ENCODE results near the gene DNAJB4. TPM values are rescaled to one million over a fixed set of nuclear protein-coding genes. Genes with fewer than 3 reads are reported as not detected.

The DNAJB4 gene
- total RNA-seq, 1 experiment from 2014 or later, result 26.0 TPM

DNA sequence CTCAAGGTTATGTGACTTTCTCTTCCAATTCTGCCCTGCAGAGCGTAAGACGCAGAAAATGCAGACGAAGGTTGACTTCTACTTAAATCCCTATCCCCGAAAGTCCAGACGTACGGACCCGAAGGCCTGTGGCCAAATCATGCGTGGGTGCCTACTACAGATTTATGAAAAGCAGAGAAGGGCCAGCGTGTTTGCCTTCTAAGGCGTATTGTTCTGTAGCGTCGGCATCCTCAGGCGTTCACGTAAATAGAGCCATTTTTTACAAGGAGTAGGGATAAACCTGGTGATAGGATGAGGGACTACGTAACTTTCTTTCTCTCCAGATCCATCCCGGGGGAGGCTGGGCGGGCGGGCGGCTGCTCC lies 40.8 kb downstream of the DNAJB4 start:
- no peak overlapping the region for H3K27ac ChIP-seq (ENCODE audit: low read depth, low read length)
- no peaks in the 10 kb centered on the region for H3K4me1 ChIP-seq (ENCODE audit: control insufficient read depth in 1 of 2, insufficient read depth in 2 of 2, low read length in 2 of 2)
- H3K9ac ChIP-seq (ENCODE audit: low read length), result no peak overlapping the region
- H4K20me1 ChIP-seq (ENCODE audit: insufficient read depth), result no peaks in the 10 kb centered on the region
- no peak for DNase-seq (ENCODE audit: low read depth, low spot score)
- no peaks in the 10 kb centered on the region for H3K9me3 ChIP-seq (ENCODE audit: control insufficient read depth in 1 of 2, insufficient read depth in 1 of 2, low read depth in 1 of 2, low read length in 2 of 2)
- H3K36me3 ChIP-seq (ENCODE audit: control insufficient read depth in 1 of 2, insufficient read depth in 2 of 2, low read length in 2 of 2), result no peaks in the 10 kb centered on the region
- RAD21 ChIA-PET (ENCODE audit: low non-redundant PET in 1 of 2, low total read pairs in 2 of 2, uncharacterized antibody in 2 of 2, unreplicated experiment in 2 of 2), result no interaction called here
- no peaks in the 10 kb centered on the region for H3K27me3 ChIP-seq (ENCODE audit: insufficient read depth, low read length)
- intact Hi-C loops (cut with micrococcal nuclease), result no loop called here
- no peaks in the 10 kb centered on the region for H3K79me2 ChIP-seq (ENCODE audit: insufficient read depth, low read length)
- TF ChIP-seq RAD21 (IDR thresholded peaks at IDR 0.05; ENCODE audit: low read depth) (no peak), EZH2phosphoT487 (IDR thresholded peaks at IDR 0.05; ENCODE audit: borderline replicate concordance) (no peak), EGR1 (IDR thresholded peaks at IDR 0.05; ENCODE audit: low read depth) (no peak), ZNF274 (IDR thresholded peaks at IDR 0.05; ENCODE audit: low read depth, low read length) (no peak), CBX3 (IDR thresholded peaks at IDR 0.05; ENCODE audit: low read depth) (no peak), JUND (IDR thresholded peaks at IDR 0.05) (no peak), SRF (IDR thresholded peaks at IDR 0.05; ENCODE audit: low read depth) (no peak)
- TF ChIP-seq, protein P1, sequence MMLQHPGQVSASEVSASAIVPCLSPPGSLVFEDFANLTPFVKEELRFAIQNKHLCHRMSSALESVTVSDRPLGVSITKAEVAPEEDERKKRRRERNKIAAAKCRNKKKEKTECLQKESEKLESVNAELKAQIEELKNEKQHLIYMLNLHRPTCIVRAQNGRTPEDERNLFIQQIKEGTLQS (IDR thresholded peaks at IDR 0.05), result no peak
- H3K4me3 ChIP-seq (replicated peaks in 1 of 2; ENCODE audit: low read depth in 1 of 2, low read length in 2 of 2), result no peak overlapping the region
- no TSS peak for BruUV-seq (replicated peaks)
- no peak overlapping the region for H3K4me2 ChIP-seq (ENCODE audit: low read length)
- H3K9me2 ChIP-seq (ENCODE audit: insufficient read depth), result no peaks in the 10 kb centered on the region
- no peak overlapping the region for H2AFZ ChIP-seq (ENCODE audit: low read depth, low read length, poor library complexity, severe bottlenecking)
- CTCF ChIA-PET, result no interaction called here
- ATAC-seq, result no peak
- POLR2A ChIA-PET, result no interaction called here

DNA sequence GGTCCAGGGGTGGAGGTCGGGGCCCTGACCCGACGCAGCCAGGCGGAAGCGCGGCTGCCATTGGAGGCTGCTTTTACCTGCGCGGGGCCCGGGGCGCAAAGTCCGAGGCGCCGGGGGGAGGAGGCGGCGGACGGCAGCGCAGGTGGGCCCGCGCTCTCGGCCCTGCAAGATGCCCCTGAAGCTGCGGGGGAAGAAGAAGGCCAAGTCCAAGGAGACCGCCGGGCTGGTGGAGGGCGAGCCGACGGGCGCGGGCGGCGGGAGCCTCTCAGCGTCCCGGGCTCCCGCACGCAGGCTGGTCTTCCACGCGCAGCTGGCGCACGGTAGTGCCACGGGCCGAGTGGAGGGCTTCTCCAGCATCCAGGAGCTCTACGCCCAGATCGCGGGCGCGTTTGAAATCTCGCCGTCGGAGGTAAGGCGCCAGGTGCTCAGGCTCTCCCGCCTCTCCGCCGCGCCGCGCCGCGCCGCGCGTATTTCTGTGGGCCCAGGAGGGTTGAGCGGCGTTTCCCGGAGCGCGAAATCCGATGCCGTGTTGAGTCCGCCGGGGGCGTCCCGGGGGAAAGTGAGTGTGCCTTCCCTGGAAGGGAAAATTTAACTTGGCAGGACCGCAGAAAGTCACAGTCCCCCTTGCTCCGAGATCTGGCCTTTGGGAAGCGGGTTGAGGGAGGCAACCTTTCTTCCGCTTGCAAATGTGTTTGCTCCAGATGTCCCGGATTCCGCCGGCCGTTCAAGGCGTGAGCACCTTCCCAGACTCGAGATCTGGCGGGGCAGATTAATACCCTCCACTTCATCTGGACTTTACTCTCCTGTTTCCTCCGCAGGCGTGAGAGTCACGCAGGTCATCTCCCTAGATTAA lies 41.4 kb downstream of the DNAJB4 start, which contains the start of gene GIPC2:
GIPC2 (plus strand) TSS at position 41 of the 853 bp plus-strand sequence; CDS start at position 170, 129 bp downstream.
- ChIA-PET CTCF (no interaction called here), POLR2A (no interaction called here), RAD21 (ENCODE audit: low non-redundant PET in 1 of 2, low total read pairs in 2 of 2, uncharacterized antibody in 2 of 2, unreplicated experiment in 2 of 2) (no interaction called here)
- no peaks in the 10 kb centered on the region for H3K4me1 ChIP-seq (ENCODE audit: control insufficient read depth in 1 of 2, insufficient read depth in 2 of 2, low read length in 2 of 2)
- BruUV-seq (replicated peaks), result no TSS peak
- no peak within 1 kb of the TSS for H2AFZ ChIP-seq (ENCODE audit: low read depth, low read length, poor library complexity, severe bottlenecking)
- H3K27ac ChIP-seq (ENCODE audit: low read depth, low read length), result no peak within 1 kb of the TSS
- H3K4me2 ChIP-seq (ENCODE audit: low read length), result no peak within 1 kb of the TSS
- no peaks in the 10 kb centered on the region for H3K36me3 ChIP-seq (ENCODE audit: control insufficient read depth in 1 of 2, insufficient read depth in 2 of 2, low read length in 2 of 2)
- H4K20me1 ChIP-seq (ENCODE audit: insufficient read depth), result no peaks in the 10 kb centered on the region
- no peak within 1 kb of the TSS for H3K9ac ChIP-seq (ENCODE audit: low read length)
- H3K9me3 ChIP-seq (ENCODE audit: control insufficient read depth in 1 of 2, insufficient read depth in 1 of 2, low read depth in 1 of 2, low read length in 2 of 2), result no peaks in the 10 kb centered on the region
- ATAC-seq, result no peak
- no peaks in the 10 kb centered on the region for H3K9me2 ChIP-seq (ENCODE audit: insufficient read depth)
- DNase-seq (ENCODE audit: low read depth, low spot score), result no peak
- H3K27me3 ChIP-seq (ENCODE audit: insufficient read depth, low read length), result no peaks in the 10 kb centered on the region
- H3K4me3 ChIP-seq (replicated peaks in 1 of 2; ENCODE audit: low read depth in 1 of 2, low read length in 2 of 2), result no peak within 1 kb of the TSS
- H3K79me2 ChIP-seq (ENCODE audit: insufficient read depth, low read length), result no peaks in the 10 kb centered on the region
- intact Hi-C loops (cut with micrococcal nuclease), result no loop called here
- TF ChIP-seq FOSL1 (IDR thresholded peaks at IDR 0.05; ENCODE audit: low read depth), result no peak
- TF ChIP-seq SRF (IDR thresholded peaks at IDR 0.05; ENCODE audit: low read depth), result no peak
- no peak for TF ChIP-seq ZNF274 (IDR thresholded peaks at IDR 0.05; ENCODE audit: low read depth, low read length)
- no peak for TF ChIP-seq POLR2A (IDR thresholded peaks at IDR 0.05; ENCODE audit: borderline replicate concordance, extremely low read depth, insufficient read depth, insufficient read length)
- TF ChIP-seq ELF1 (IDR thresholded peaks at IDR 0.05; ENCODE audit: borderline replicate concordance, low read depth), result no peak
- no peak for TF ChIP-seq POLR2AphosphoS5 (IDR thresholded peaks at IDR 0.05; ENCODE audit: low read depth, low read length)
- no peak for TF ChIP-seq YY1 (IDR thresholded peaks at IDR 0.05; ENCODE audit: extremely low read depth, insufficient replicate concordance, low read depth, low read length)
- no peak for TF ChIP-seq CBX3 (IDR thresholded peaks at IDR 0.05; ENCODE audit: low read depth)
- no peak for TF ChIP-seq CEBPB (IDR thresholded peaks at IDR 0.05; ENCODE audit: low read depth)
- TF ChIP-seq SP1 (IDR thresholded peaks at IDR 0.05; ENCODE audit: low read depth), result no peak
- TF ChIP-seq, protein P2, sequence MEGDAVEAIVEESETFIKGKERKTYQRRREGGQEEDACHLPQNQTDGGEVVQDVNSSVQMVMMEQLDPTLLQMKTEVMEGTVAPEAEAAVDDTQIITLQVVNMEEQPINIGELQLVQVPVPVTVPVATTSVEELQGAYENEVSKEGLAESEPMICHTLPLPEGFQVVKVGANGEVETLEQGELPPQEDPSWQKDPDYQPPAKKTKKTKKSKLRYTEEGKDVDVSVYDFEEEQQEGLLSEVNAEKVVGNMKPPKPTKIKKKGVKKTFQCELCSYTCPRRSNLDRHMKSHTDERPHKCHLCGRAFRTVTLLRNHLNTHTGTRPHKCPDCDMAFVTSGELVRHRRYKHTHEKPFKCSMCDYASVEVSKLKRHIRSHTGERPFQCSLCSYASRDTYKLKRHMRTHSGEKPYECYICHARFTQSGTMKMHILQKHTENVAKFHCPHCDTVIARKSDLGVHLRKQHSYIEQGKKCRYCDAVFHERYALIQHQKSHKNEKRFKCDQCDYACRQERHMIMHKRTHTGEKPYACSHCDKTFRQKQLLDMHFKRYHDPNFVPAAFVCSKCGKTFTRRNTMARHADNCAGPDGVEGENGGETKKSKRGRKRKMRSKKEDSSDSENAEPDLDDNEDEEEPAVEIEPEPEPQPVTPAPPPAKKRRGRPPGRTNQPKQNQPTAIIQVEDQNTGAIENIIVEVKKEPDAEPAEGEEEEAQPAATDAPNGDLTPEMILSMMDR (IDR thresholded peaks at IDR 0.05 in 2 of 3, conservative IDR thresholded peaks at IDR 0.05 in 1 of 3; ENCODE audit: borderline replicate concordance in 1 of 3, insufficient read depth in 1 of 3, low read depth in 2 of 3, low read length in 2 of 3), result no peak

Measured in HCT116 (cell line).